Measurements from ENCODE around the gene REEP6.

DNA sequence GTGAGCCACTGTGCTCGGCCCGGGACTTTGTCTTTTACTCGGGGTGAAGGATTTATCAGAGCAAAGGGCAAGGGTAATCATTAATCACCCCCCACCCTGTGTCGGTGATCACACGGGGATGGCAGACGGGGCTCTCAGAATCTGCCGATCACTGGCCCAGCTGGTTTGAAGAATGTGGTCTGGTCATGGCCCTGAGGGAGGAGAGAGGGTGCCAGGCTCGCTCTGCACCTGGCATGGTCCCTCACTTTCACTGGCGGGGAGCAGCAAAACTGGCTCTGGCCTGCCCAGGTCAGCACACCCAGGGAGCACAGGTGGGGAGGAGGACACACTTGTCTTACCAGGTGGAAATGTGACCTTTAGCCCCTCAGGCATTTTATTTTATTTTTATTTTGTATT lies 10.2 kb downstream of the REEP6 start:
- TF ChIP-seq POLR2A (IDR thresholded peaks at IDR 0.05; ENCODE audit: low read depth, low read length) (no peak), POLR2AphosphoS5 (IDR thresholded peaks at IDR 0.05; ENCODE audit: low read depth, low read length) (no peak), POU2F2 (IDR thresholded peaks at IDR 0.05; ENCODE audit: low read depth, low read length) (no peak), TAF1 (IDR thresholded peaks at IDR 0.05; ENCODE audit: low read depth, low read length) (no peak), PAX5 (IDR thresholded peaks at IDR 0.05; ENCODE audit: insufficient read depth, low read length, severe bottlenecking) (no peak)
